ENCODE results near the gene RGS17.

- TF ChIP-seq CTCF (IDR thresholded peaks at IDR 0.05; ENCODE audit: low read depth, low read length), result no peak
- TF ChIP-seq EZH2phosphoT487 (IDR thresholded peaks at IDR 0.05; ENCODE audit: low read depth), result no peak
These were observed 71.8 kb downstream of the RGS17 start for GRCh38 chr6:153059311-153059710.
